OCI-LY1 (cell line): Measurements from ENCODE around the gene ATM.

Source experiments
- H2AFZ ChIP-seq: fragments of 200-600 bp; sonication (generic), shearing (Covaris generic); 2 replicates; pipeline ENCODE4 v1.6.0; 2014; ENCODE audit warnings: antibody characterized with exemption, mild to moderate bottlenecking, low read length
- H3F3A ChIP-seq: fragments of 200-600 bp; sonication (generic), shearing (Covaris generic); 2 replicates; pipeline ENCODE4 v1.6.0; 2014; ENCODE audit warnings: mild to moderate bottlenecking, antibody characterized with exemption, low read length, moderate library complexity; ENCODE audit not compliant: insufficient read depth
- H3K27ac ChIP-seq: fragments of 200-600 bp; sonication (generic); 2 replicates; pipeline ENCODE4 v1.5.1; 2014; ENCODE audit warnings: low read length, mixed run types, mild to moderate bottlenecking, low read depth; ENCODE audit not compliant: poor library complexity, severe bottlenecking
- H3K27me3 ChIP-seq: fragments of 200-600 bp; sonication (generic); 2 replicates; pipeline ENCODE4 v1.6.0; 2014; ENCODE audit warnings: antibody characterized with exemption, mild to moderate bottlenecking, low read length, moderate library complexity; ENCODE audit not compliant: insufficient read depth
- H3K36me3 ChIP-seq: fragments of 200-600 bp; sonication (generic); 2 replicates; pipeline ENCODE4 v1.6.1; 2014; ENCODE audit warnings: mild to moderate bottlenecking, antibody characterized with exemption, low read length, moderate library complexity, mixed read lengths; ENCODE audit not compliant: insufficient read depth
- H3K4me1 ChIP-seq: fragments of 200-600 bp; sonication (generic); 2 replicates; pipeline ENCODE4 v1.5.1; 2014; ENCODE audit warnings: mild to moderate bottlenecking, low read length, moderate library complexity; ENCODE audit not compliant: insufficient read depth, severe bottlenecking
- H3K4me2 ChIP-seq: fragments of 200-600 bp; sonication (generic), shearing (Covaris generic); 2 replicates; pipeline ENCODE4 v1.6.1; 2014; ENCODE audit warnings: low read length
- H3K4me3 ChIP-seq: fragments of 200-600 bp; sonication (generic); 2 replicates; pipeline ENCODE4 v1.5.1; 2014; ENCODE audit warnings: low read length, low read depth, mild to moderate bottlenecking, mixed read lengths; ENCODE audit not compliant: poor library complexity, severe bottlenecking
- H3K79me2 ChIP-seq: fragments of 200-600 bp; shearing (Covaris generic); 2 replicates; pipeline ENCODE4 v1.6.1; 2016; ENCODE audit warnings: mixed run types, low read length, mixed read lengths; ENCODE audit not compliant: insufficient read depth
- H3K9ac ChIP-seq: fragments of 200-600 bp; sonication (generic), shearing (Covaris generic); 2 replicates; pipeline ENCODE4 v1.6.1; 2014; ENCODE audit warnings: mild to moderate bottlenecking, low read length, mixed read lengths
- H3K9me2 ChIP-seq: fragments of 200-600 bp; sonication (generic), shearing (Covaris generic); 2 replicates; pipeline ENCODE4 v1.6.1; 2014; ENCODE audit warnings: low read depth, mild to moderate bottlenecking, low read length, mixed read lengths
- H3K9me3 ChIP-seq: fragments of 200-600 bp; shearing (Covaris generic); 2 replicates; pipeline ENCODE4 v1.6.1; 2014; ENCODE audit warnings: low read length, mixed read lengths
- H4K20me1 ChIP-seq: fragments of 200-600 bp; sonication (generic), shearing (Covaris generic); 2 replicates; pipeline ENCODE4 v1.6.0; 2016; ENCODE audit warnings: mild to moderate bottlenecking, low read length; ENCODE audit not compliant: insufficient read depth
- EZH2 ChIP-seq: fragments of 200-600 bp; sonication (generic), shearing (Covaris generic); IDR thresholded peaks from 2 replicates; pipeline ENCODE4 v1.8.0; 2017; ENCODE audit warnings: borderline replicate concordance, mixed run types, mild to moderate bottlenecking, antibody characterized with exemption, low read length, moderate library complexity, mixed read lengths
- TF ChIP-seq, protein P1 (sequence below): fragments of 200-600 bp; sonication (generic), shearing (Covaris generic); IDR thresholded peaks from 2 replicates; pipeline ENCODE4 v1.5.1; 2017; ENCODE audit warnings: mild to moderate bottlenecking, antibody characterized with exemption, low read length, moderate library complexity, mixed read lengths

ATM gene

GRCh38 chr11:108333403-108333899 is 110.6 kb downstream of the ATM start:
- H2AFZ ChIP-seq = no peak overlapping the region
- H3K4me3 ChIP-seq = no peak overlapping the region
- H3K9me3 ChIP-seq = no peaks in the 10 kb centered on the region
- H3K27me3 ChIP-seq = no peaks in the 10 kb centered on the region
- no peaks in the 10 kb centered on the region for H3K9me2 ChIP-seq
- no peak overlapping the region for H3K4me2 ChIP-seq
- H4K20me1 ChIP-seq = no peaks in the 10 kb centered on the region
- H3K4me1 ChIP-seq = no peaks in the 10 kb centered on the region
- no peak overlapping the region for H3K9ac ChIP-seq
- H3K79me2 ChIP-seq = no peaks in the 10 kb centered on the region
- no peaks in the 10 kb centered on the region for H3F3A ChIP-seq
- no peak overlapping the region for H3K27ac ChIP-seq
- peaks cover 90% of the 10 kb centered on the region for H3K36me3 ChIP-seq
- no peak for TF ChIP-seq EZH2
- TF ChIP-seq, protein P1, sequence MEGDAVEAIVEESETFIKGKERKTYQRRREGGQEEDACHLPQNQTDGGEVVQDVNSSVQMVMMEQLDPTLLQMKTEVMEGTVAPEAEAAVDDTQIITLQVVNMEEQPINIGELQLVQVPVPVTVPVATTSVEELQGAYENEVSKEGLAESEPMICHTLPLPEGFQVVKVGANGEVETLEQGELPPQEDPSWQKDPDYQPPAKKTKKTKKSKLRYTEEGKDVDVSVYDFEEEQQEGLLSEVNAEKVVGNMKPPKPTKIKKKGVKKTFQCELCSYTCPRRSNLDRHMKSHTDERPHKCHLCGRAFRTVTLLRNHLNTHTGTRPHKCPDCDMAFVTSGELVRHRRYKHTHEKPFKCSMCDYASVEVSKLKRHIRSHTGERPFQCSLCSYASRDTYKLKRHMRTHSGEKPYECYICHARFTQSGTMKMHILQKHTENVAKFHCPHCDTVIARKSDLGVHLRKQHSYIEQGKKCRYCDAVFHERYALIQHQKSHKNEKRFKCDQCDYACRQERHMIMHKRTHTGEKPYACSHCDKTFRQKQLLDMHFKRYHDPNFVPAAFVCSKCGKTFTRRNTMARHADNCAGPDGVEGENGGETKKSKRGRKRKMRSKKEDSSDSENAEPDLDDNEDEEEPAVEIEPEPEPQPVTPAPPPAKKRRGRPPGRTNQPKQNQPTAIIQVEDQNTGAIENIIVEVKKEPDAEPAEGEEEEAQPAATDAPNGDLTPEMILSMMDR = no peak

DNA sequence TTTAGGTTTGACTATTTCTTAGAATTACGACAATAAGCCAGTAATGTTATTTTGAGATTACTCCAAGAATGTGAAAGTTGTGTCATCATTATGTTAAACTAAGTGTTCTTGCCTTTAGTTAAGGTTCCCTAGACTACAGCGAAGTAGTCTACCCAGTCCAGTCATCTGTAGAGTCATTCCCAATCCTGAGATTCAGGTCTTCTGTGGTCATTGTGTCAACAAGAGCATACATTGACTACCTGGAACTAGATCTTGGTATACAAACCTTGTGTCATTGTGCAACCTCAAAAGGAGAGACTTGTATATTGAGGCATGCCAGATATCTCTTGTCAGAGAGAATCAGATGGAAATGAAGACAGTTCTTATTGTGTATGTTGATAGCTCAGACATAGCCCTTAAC is 115.9 kb downstream of the ATM start:
- no peaks in the 10 kb centered on the region for H3K9me3 ChIP-seq
- no peak overlapping the region for H3K4me3 ChIP-seq
- H3K27me3 ChIP-seq = no peaks in the 10 kb centered on the region
- TF ChIP-seq EZH2 = no peak
- TF ChIP-seq, protein P1 = no peak
- no peak overlapping the region for H3K4me2 ChIP-seq
- H3K79me2 ChIP-seq = no peaks in the 10 kb centered on the region
- H3K36me3 ChIP-seq = peaks cover 40% of the 10 kb centered on the region
- H2AFZ ChIP-seq = no peak overlapping the region
- no peak overlapping the region for H3K9ac ChIP-seq
- no peaks in the 10 kb centered on the region for H3F3A ChIP-seq
- no peaks in the 10 kb centered on the region for H3K9me2 ChIP-seq
- no peaks in the 10 kb centered on the region for H3K4me1 ChIP-seq
- H4K20me1 ChIP-seq = no peaks in the 10 kb centered on the region
- no peak overlapping the region for H3K27ac ChIP-seq

DNA sequence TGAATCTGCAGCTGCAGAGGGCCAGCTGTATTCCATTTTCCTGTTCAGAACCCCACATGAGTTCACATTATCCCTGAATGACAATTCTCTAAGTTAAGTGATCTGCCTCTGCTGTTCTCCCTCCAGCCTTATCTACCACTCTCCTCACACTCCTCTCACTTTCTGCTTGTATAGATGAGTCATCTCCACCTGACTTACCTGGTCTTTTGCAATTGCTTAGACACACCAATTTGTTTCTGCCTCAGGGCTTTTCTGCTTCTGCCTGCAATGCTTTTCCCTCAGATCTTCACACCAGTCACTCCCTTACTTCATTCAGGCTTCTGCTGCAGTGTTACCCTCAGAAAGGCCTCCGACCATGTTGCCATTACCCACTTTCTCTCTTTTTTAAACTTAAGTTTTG is 118.1 kb downstream of the ATM start:
- no peaks in the 10 kb centered on the region for H4K20me1 ChIP-seq
- H3K9me3 ChIP-seq = no peaks in the 10 kb centered on the region
- H2AFZ ChIP-seq = no peak overlapping the region
- H3K9ac ChIP-seq = no peak overlapping the region
- no peak overlapping the region for H3K4me2 ChIP-seq
- no peak overlapping the region for H3K4me3 ChIP-seq
- no peaks in the 10 kb centered on the region for H3K4me1 ChIP-seq
- no peaks in the 10 kb centered on the region for H3K27me3 ChIP-seq
- TF ChIP-seq, protein P1 = no peak
- no peak for TF ChIP-seq EZH2
- H3F3A ChIP-seq = no peaks in the 10 kb centered on the region
- no peaks in the 10 kb centered on the region for H3K9me2 ChIP-seq
- H3K79me2 ChIP-seq = no peaks in the 10 kb centered on the region
- H3K36me3 ChIP-seq = peaks cover 28% of the 10 kb centered on the region
- H3K27ac ChIP-seq = no peak overlapping the region
